IMR-90 (cell line): ENCODE data around the gene MEGF9. TPM values are rescaled to one million over a fixed set of nuclear protein-coding genes. Genes with fewer than 3 reads are reported as not detected.

Experiments
- ATAC-seq: fragments of 200-7000 bp; cut with Tn5 transposase; 2 replicates; pipeline ENCODE4 v1.9.1; 2020; ENCODE audit warnings: low read depth, mild to moderate bottlenecking, moderate library complexity
- BruUV-seq: library from RNA; stranded (reverse); fragments of 400-500 nt; replicated peaks from 2 replicates; lab custom pipeline; 2021; lab: Mats Ljungman, UMichigan
- CTCF ChIA-PET: fragments of 300-600 bp; formaldehyde crosslinking; extraction: SDS; loops from one replicate; lab custom pipeline; 2021; ENCODE audit warnings: antibody characterized with exemption; lab: Yijun Ruan, JAX
- POLR2A ChIA-PET: fragments of 300-600 bp; sonication (Branson Sonifier 250); formaldehyde crosslinking; loops from one replicate; lab custom pipeline; 2022; ENCODE audit warnings: antibody characterized with exemption; ENCODE audit not compliant: unreplicated experiment; lab: Charles Lee
- DNase-seq: peaks from one replicate; pipeline ENCODE4 v3.0.0; 2013
- H2AFZ ChIP-seq: replicated peaks from 2 replicates; pipeline ENCODE3; 2013; ENCODE audit warnings: low read length, mild to moderate bottlenecking; ENCODE audit not compliant: poor library complexity
- H2AK5ac ChIP-seq: 2 replicates; pipeline ENCODE4 v1.6.1; 2013; ENCODE audit warnings: low read depth, low read length, inconsistent platforms
- H2AK9ac ChIP-seq: replicated peaks from 2 replicates; pipeline ENCODE3; 2013; ENCODE audit warnings: mild to moderate bottlenecking, low read depth, low read length, moderate library complexity; ENCODE audit not compliant: poor library complexity
- H2BK120ac ChIP-seq: 2 replicates; pipeline ENCODE4 v1.6.1; 2013; ENCODE audit warnings: low read depth, low read length, inconsistent platforms
- H2BK15ac ChIP-seq: 3 replicates; pipeline ENCODE4 v1.6.1; 2013; ENCODE audit warnings: low read depth, low read length, inconsistent platforms
- H2BK20ac ChIP-seq: 2 replicates; pipeline ENCODE4 v1.6.1; 2013; ENCODE audit warnings: low read depth, mild to moderate bottlenecking, inconsistent platforms, low read length, moderate library complexity
- H2BK5ac ChIP-seq: 2 replicates; pipeline ENCODE4 v1.6.1; 2013; ENCODE audit warnings: mild to moderate bottlenecking, low read depth, low read length, inconsistent platforms; ENCODE audit not compliant: poor library complexity, severe bottlenecking
- H3K14ac ChIP-seq: replicated peaks from 2 replicates; pipeline ENCODE4 v1.6.1; 2013; ENCODE audit warnings: low read depth, low read length, inconsistent platforms
- H3K18ac ChIP-seq: 2 replicates; pipeline ENCODE4 v1.6.1; 2013; ENCODE audit warnings: low read depth, low read length, control low read depth
- H3K23ac ChIP-seq: 2 replicates; pipeline ENCODE4 v1.6.1; 2013; ENCODE audit warnings: low read depth, low read length, inconsistent platforms
- H3K27ac ChIP-seq: 2 replicates; pipeline ENCODE4 v1.5.1; 2013; ENCODE audit warnings: mild to moderate bottlenecking, control low read depth, low read length; ENCODE audit not compliant: insufficient read depth
- H3K27me3 ChIP-seq: 2 replicates; pipeline ENCODE4 v1.6.1; 2013; ENCODE audit warnings: low read length; ENCODE audit not compliant: control insufficient read depth, insufficient read depth
- H3K36me3 ChIP-seq: 2 replicates; pipeline ENCODE4 v1.6.1; 2013; ENCODE audit warnings: low read length, mixed read lengths; ENCODE audit not compliant: control insufficient read depth, insufficient read depth
- H3K4ac ChIP-seq: 2 replicates; pipeline ENCODE4 v1.6.1; 2013; ENCODE audit warnings: low read depth, low read length, inconsistent platforms
- H3K4me1 ChIP-seq: 2 replicates; pipeline ENCODE4 v1.6.1; 2013; ENCODE audit warnings: low read length, mixed read lengths; ENCODE audit not compliant: control insufficient read depth, insufficient read depth
- H3K4me2 ChIP-seq: 2 replicates; pipeline ENCODE4 v1.6.1; 2013; ENCODE audit warnings: low read depth, mild to moderate bottlenecking, control low read depth, low read length, moderate library complexity
- H3K4me3 ChIP-seq: 2 replicates; pipeline ENCODE4 v1.5.1; 2013; ENCODE audit warnings: low read depth, mild to moderate bottlenecking, control low read depth, low read length, moderate library complexity; ENCODE audit not compliant: insufficient read depth
- H3K56ac ChIP-seq: 2 replicates; pipeline ENCODE4 v1.6.1; 2013; ENCODE audit warnings: low read length, inconsistent platforms; ENCODE audit not compliant: insufficient read depth; ENCODE audit errors: extremely low read depth
- H3K79me1 ChIP-seq, 2 experiments: 2 replicates each; pipeline ENCODE4 v1.6.1; 2013; ENCODE audit warnings: low read length in 2 of 2, inconsistent platforms in 1 of 2, low read depth in 1 of 2
- H3K9ac ChIP-seq: 2 replicates; pipeline ENCODE4 v1.6.1; 2013; ENCODE audit warnings: low read depth, low read length, control low read depth
- H3K9me1 ChIP-seq: 2 replicates; pipeline ENCODE4 v1.6.1; 2013; ENCODE audit warnings: low read length, inconsistent platforms; ENCODE audit not compliant: insufficient read depth
- H3K9me3 ChIP-seq: 2 replicates; pipeline ENCODE4 v1.6.1; 2013; ENCODE audit warnings: low read length; ENCODE audit not compliant: control insufficient read depth, insufficient read depth
- H4K20me1 ChIP-seq: 2 replicates; pipeline ENCODE4 v1.6.1; 2013; ENCODE audit warnings: low read length, inconsistent platforms; ENCODE audit not compliant: insufficient read depth
- H4K5ac ChIP-seq: 2 replicates; pipeline ENCODE4 v1.6.1; 2013; ENCODE audit warnings: mild to moderate bottlenecking, low read depth, low read length, control low read depth
- H4K8ac ChIP-seq, 2 experiments: 2 replicates each; pipeline ENCODE4 v1.6.1; 2013; ENCODE audit warnings: low read depth in 2 of 2, low read length in 2 of 2, control low read depth in 1 of 2, inconsistent platforms in 1 of 2
- H4K91ac ChIP-seq: 2 replicates; pipeline ENCODE4 v1.6.1; 2013; ENCODE audit warnings: low read depth, low read length, inconsistent platforms; ENCODE audit not compliant: insufficient read depth
- BHLHE40 ChIP-seq: fragments of 150-350 bp; IDR thresholded peaks from 2 replicates; pipeline ENCODE4 v1.6.1; 2016; ENCODE audit warnings: mild to moderate bottlenecking, low read depth, low read length
- CEBPB ChIP-seq: IDR thresholded peaks from 2 replicates; pipeline ENCODE4 v1.6.1; 2012; ENCODE audit warnings: low read depth, low read length, improper control_type of control experiment
- CHD1 ChIP-seq: IDR thresholded peaks from 2 replicates; pipeline ENCODE4 v1.6.1; 2012; ENCODE audit warnings: low read depth, low read length, improper control_type of control experiment
- FOS ChIP-seq: fragments of 150-350 bp; IDR thresholded peaks from 2 replicates; pipeline ENCODE4 v1.6.1; 2016; ENCODE audit warnings: low read depth, low read length
- MAFK ChIP-seq: IDR thresholded peaks from 2 replicates; pipeline ENCODE4 v1.6.1; 2012; ENCODE audit warnings: low read depth, low read length, improper control_type of control experiment
- NFE2L2 ChIP-seq: fragments of 150-350 bp; IDR thresholded peaks from 2 replicates; pipeline ENCODE4 v1.6.1; 2016; ENCODE audit warnings: low read depth, mild to moderate bottlenecking, low read length
- POLR2A ChIP-seq: IDR thresholded peaks from 2 replicates; pipeline ENCODE4 v1.6.1; 2012; ENCODE audit warnings: mild to moderate bottlenecking, low read depth, low read length
- RAD21 ChIP-seq: IDR thresholded peaks from 2 replicates; pipeline ENCODE4 v1.6.1; 2012; ENCODE audit warnings: low read length, improper control_type of control experiment
- RCOR1 ChIP-seq: IDR thresholded peaks from 2 replicates; pipeline ENCODE4 v1.6.1; 2012; ENCODE audit warnings: mild to moderate bottlenecking, low read length, improper control_type of control experiment; ENCODE audit not compliant: insufficient replicate concordance
- RFX5 ChIP-seq: IDR thresholded peaks from 2 replicates; pipeline ENCODE4 v1.8.0; 2012; ENCODE audit warnings: low read depth, mild to moderate bottlenecking, low read length, moderate library complexity
- SMC3 ChIP-seq: fragments of 150-350 bp; IDR thresholded peaks from 2 replicates; pipeline ENCODE4 v1.6.1; 2016; ENCODE audit warnings: low read depth, mild to moderate bottlenecking, antibody characterized with exemption, low read length, moderate library complexity
- WGBS, 2 experiments: methylation state at CpG; one replicate each; pipeline versions ENCODE4 v1.1.5 to v1.1.7; 2013; ENCODE audit warnings: missing lambda C conversion rate in 2 of 2; ENCODE audit not compliant: insufficient read length in 1 of 2; ENCODE audit errors: extremely low coverage in 2 of 2; 5-methylcytosine and 5-hydroxymethylcytosine counted together
- dilution Hi-C: fragments of 300-500 bp; cut with HindIII; formaldehyde crosslinking; loops from one replicate; pipeline ENCODE4 v1.14.3; 2018; ENCODE audit warnings: low sequenced_read_pairs; ENCODE audit not compliant: unreplicated experiment
- in situ Hi-C: fragments of 300-500 bp; cut with MboI; formaldehyde crosslinking; loops from 3 replicates; pipeline ENCODE4 v1.14.3; 2019; ENCODE audit warnings: low sequenced_read_pairs, inconsistent platforms, mixed read lengths
- intact Hi-C: fragments of 100-400 bp; cut with micrococcal nuclease; formaldehyde crosslinking; loops from 2 replicates; pipeline ENCODE4 v1.10.0; 2022
- polyA plus RNA-seq, 3 experiments: library from polyadenylated mRNA; depleted of rRNA; stranded (reverse); fragments of >200 nt; gene quantifications; 2 replicates each; pipeline ENCODE4 v1.2.3, GENCODE V29; 2012; ENCODE audit warnings: low replicate concordance in 1 of 3
- total RNA-seq: library from RNA; depleted of rRNA; stranded (reverse); fragments of >200 nt; gene quantifications from 2 replicates; pipeline ENCODE4 v1.2.3, GENCODE V29; 2012
- TF ChIP-seq, protein P1 (sequence below): fragments of 150-350 bp; IDR thresholded peaks from 2 replicates; pipeline ENCODE4 v1.6.1; 2017; ENCODE audit warnings: mild to moderate bottlenecking, antibody characterized with exemption, low read length, low read depth
- TF ChIP-seq, protein P2 (sequence below): fragments of 150-350 bp; IDR thresholded peaks from 2 replicates; pipeline ENCODE4 v1.6.1; 2016; ENCODE audit warnings: low read depth, mild to moderate bottlenecking, low read length, moderate library complexity, borderline replicate concordance
- TF ChIP-seq, protein P3 (sequence below): conservative IDR thresholded peaks from 2 replicates; pipeline ENCODE4 v1.5.1; 2012; ENCODE audit warnings: mild to moderate bottlenecking, low read depth, low read length, improper control_type of control experiment

The MEGF9 gene
- total and polyA plus RNA-seq, 2 of the 4 experiments (the other 2 are of a cell fraction), result 3.4 TPM

DNA sequence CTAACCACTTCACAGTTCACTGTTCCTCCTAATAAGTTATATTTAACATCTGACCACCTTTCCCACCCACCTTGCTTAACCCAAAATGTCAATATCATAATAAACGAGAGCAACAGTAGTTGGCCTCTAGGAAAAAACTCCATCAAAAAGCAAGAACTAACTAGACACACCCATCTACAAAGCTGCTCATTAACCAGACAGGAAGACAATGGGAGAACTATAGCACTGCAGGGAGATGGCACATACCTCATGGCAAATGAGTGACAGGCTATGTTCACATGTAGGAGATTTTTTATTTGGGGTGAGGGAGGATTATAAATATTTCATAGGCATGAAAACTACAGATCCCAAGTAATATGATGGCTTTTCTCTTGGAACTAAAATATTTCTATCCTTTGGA is 110.7 kb downstream of the MEGF9 start:
- Histone ChIP-seq H3K9me1 (peaks cover 1% of the 10 kb centered on the region; the same call in 1 of the 2 replicates), H2BK120ac (no peak overlapping the region), H2BK15ac (no peak overlapping the region), H3K4me3 (no peak overlapping the region), H2BK20ac (no peak overlapping the region), H3K14ac (no peak overlapping the region), H3K79me1 (no peaks in the 10 kb centered on the region), H3K4me1 (no peaks in the 10 kb centered on the region; the same call in 1 of the 2 replicates), H2AFZ (no peak overlapping the region), H3K36me3 (peaks cover 8% of the 10 kb centered on the region), H3K27ac (no peak overlapping the region), H2BK5ac (no peak overlapping the region), H2AK5ac (no peak overlapping the region), H3K9me3 (no peaks in the 10 kb centered on the region), H4K5ac (no peak overlapping the region), H3K56ac (no peak overlapping the region), H3K9ac (no peak overlapping the region), H4K20me1 (no peaks in the 10 kb centered on the region), H4K8ac (no peak overlapping the region), H3K4me2 (no peak overlapping the region), H3K4ac (no peak overlapping the region), H3K18ac (no peak overlapping the region), H2AK9ac (no peak overlapping the region), H3K23ac (no peak overlapping the region), H4K91ac (no peak overlapping the region), H3K27me3 (no peaks in the 10 kb centered on the region)
- in situ Hi-C loops, result loop anchor here (25.0 kb wide), 1 partner anchor 459 kb away; the partner anchor contains the start of genes C5 and CNTRL
- TF ChIP-seq RAD21 (no peak), FOS (no peak), NFE2L2 (no peak), SMC3 (no peak), CHD1 (no peak), RFX5 (no peak), BHLHE40 (no peak), CEBPB (no peak), RCOR1 (no peak), MAFK (no peak), POLR2A (no peak)
- TF ChIP-seq, protein P1, sequence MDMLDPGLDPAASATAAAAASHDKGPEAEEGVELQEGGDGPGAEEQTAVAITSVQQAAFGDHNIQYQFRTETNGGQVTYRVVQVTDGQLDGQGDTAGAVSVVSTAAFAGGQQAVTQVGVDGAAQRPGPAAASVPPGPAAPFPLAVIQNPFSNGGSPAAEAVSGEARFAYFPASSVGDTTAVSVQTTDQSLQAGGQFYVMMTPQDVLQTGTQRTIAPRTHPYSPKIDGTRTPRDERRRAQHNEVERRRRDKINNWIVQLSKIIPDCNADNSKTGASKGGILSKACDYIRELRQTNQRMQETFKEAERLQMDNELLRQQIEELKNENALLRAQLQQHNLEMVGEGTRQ, result no peak
- TF ChIP-seq, protein P2, sequence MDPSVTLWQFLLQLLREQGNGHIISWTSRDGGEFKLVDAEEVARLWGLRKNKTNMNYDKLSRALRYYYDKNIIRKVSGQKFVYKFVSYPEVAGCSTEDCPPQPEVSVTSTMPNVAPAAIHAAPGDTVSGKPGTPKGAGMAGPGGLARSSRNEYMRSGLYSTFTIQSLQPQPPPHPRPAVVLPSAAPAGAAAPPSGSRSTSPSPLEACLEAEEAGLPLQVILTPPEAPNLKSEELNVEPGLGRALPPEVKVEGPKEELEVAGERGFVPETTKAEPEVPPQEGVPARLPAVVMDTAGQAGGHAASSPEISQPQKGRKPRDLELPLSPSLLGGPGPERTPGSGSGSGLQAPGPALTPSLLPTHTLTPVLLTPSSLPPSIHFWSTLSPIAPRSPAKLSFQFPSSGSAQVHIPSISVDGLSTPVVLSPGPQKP, result no peak
- TF ChIP-seq, protein P3, sequence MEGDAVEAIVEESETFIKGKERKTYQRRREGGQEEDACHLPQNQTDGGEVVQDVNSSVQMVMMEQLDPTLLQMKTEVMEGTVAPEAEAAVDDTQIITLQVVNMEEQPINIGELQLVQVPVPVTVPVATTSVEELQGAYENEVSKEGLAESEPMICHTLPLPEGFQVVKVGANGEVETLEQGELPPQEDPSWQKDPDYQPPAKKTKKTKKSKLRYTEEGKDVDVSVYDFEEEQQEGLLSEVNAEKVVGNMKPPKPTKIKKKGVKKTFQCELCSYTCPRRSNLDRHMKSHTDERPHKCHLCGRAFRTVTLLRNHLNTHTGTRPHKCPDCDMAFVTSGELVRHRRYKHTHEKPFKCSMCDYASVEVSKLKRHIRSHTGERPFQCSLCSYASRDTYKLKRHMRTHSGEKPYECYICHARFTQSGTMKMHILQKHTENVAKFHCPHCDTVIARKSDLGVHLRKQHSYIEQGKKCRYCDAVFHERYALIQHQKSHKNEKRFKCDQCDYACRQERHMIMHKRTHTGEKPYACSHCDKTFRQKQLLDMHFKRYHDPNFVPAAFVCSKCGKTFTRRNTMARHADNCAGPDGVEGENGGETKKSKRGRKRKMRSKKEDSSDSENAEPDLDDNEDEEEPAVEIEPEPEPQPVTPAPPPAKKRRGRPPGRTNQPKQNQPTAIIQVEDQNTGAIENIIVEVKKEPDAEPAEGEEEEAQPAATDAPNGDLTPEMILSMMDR, result no peak
- intact Hi-C loops, result no loop called here
- no peak for DNase-seq
- ATAC-seq, result no peak
- BruUV-seq, result no TSS peak
- WGBS, 2 experiments, result no CpG with 5 or more reads among the region's 1 CpG
- ChIA-PET CTCF (no interaction called here), POLR2A (no interaction called here)
- dilution Hi-C loops, result no loop called here
